ENCODE measurements around the gene FUNDC1.

DNA sequence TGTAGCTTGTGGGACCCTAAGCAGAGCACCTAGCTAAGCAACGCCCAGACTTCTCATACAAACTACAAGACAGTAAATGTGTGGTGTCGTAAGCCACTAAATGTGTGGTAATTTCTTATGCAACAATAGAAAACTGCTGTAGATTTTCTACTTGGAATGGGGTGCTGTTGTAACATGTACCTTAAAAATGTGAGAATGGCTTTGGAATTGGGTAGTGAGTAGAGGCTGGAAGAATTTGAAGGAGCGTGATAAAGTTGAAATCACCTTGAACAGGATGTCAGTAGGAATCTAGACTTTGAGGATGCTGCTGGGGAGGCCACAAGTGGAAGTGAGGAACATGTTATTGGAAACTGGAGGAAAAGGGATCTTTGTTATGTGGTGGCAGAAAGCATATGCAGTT lies 43.2 kb upstream of the FUNDC1 start:
- no peak for TF ChIP-seq REST (IDR thresholded peaks at IDR 0.05; ENCODE audit: low read depth)
- no peak for TF ChIP-seq MAX (IDR thresholded peaks at IDR 0.05)
- TF ChIP-seq TAF1 (IDR thresholded peaks at IDR 0.05; ENCODE audit: low read depth): no peak
- TF ChIP-seq YY1 (IDR thresholded peaks at IDR 0.05; ENCODE audit: low read depth): no peak
- TF ChIP-seq EP300 (IDR thresholded peaks at IDR 0.05; ENCODE audit: borderline replicate concordance): no peak
